Neural cell (in vitro differentiated cells): ENCODE data around the gene CNP. TPM values are rescaled to one million over a fixed set of nuclear protein-coding genes. Genes with fewer than 3 reads are reported as not detected.

ENCODE experiments used
- H2AFZ ChIP-seq: fragments of 200-600, 300-800 bp; sonication (generic), shearing (Covaris generic); 2 replicates; pipeline ENCODE4 v1.6.0; 2014; ENCODE audit warnings: low read depth, mild to moderate bottlenecking, antibody characterized with exemption, low read length, moderate library complexity
- H3F3A ChIP-seq: fragments of 200-600 bp; shearing (Covaris generic); 2 replicates; pipeline ENCODE4 v1.6.1; 2016; ENCODE audit warnings: mild to moderate bottlenecking, moderate library complexity, mixed read lengths, antibody characterized with exemption, low read length; ENCODE audit not compliant: insufficient read depth, poor library complexity, severe bottlenecking
- H3K27ac ChIP-seq: fragments of 200-600, 300-800 bp; sonication (generic), shearing (Covaris generic); 2 replicates; pipeline ENCODE4 v1.5.1; 2014; ENCODE audit warnings: mild to moderate bottlenecking, low read length, moderate library complexity
- H3K27me3 ChIP-seq: fragments of 300-800, 200-600 bp; sonication (generic), shearing (Covaris generic); 2 replicates; pipeline ENCODE4 v1.6.0; 2014; ENCODE audit warnings: mild to moderate bottlenecking, low read depth, low read length, moderate library complexity; ENCODE audit not compliant: insufficient read depth
- H3K36me3 ChIP-seq: fragments of 300-800, 200-600 bp; sonication (generic), shearing (Covaris generic); 2 replicates; pipeline ENCODE4 v1.5.1; 2014; ENCODE audit warnings: mild to moderate bottlenecking, antibody characterized with exemption, low read length, moderate library complexity; ENCODE audit not compliant: insufficient read depth
- H3K4me2 ChIP-seq: fragments of 300-800, 200-600 bp; sonication (generic), shearing (Covaris generic); 2 replicates; pipeline ENCODE4 v1.6.0; 2014; ENCODE audit warnings: mild to moderate bottlenecking, low read length
- H3K4me3 ChIP-seq: fragments of 300-800, 200-600 bp; sonication (generic), shearing (Covaris generic); 2 replicates; pipeline ENCODE4 v1.5.1; 2014; ENCODE audit warnings: mild to moderate bottlenecking, low read length, moderate library complexity
- H3K79me2 ChIP-seq: fragments of 200-600 bp; shearing (Covaris generic); replicated peaks from 2 replicates; pipeline ENCODE4 v1.6.0; 2014; ENCODE audit warnings: mild to moderate bottlenecking, low read length, moderate library complexity; ENCODE audit not compliant: insufficient read depth
- H3K9ac ChIP-seq: fragments of 300-800, 200-600 bp; sonication (generic), shearing (Covaris generic); 2 replicates; pipeline ENCODE4 v1.6.1; 2016; ENCODE audit warnings: mild to moderate bottlenecking, low read length, mixed read lengths
- H3K9me2 ChIP-seq: fragments of 200-600 bp; shearing (Covaris generic); 2 replicates; pipeline ENCODE4 v1.6.1; 2016; ENCODE audit warnings: mild to moderate bottlenecking, low read length, mixed read lengths; ENCODE audit not compliant: insufficient read depth
- H3K9me3 ChIP-seq: fragments of 200-600, 300-800 bp; sonication (generic), shearing (Covaris generic); 2 replicates; pipeline ENCODE4 v1.6.1; 2016; ENCODE audit warnings: mild to moderate bottlenecking, mixed run types, low read length, moderate library complexity, mixed read lengths
- H4K20me1 ChIP-seq: fragments of 200-600 bp; shearing (Covaris generic); 2 replicates; pipeline ENCODE4 v1.6.1; 2016; ENCODE audit warnings: mild to moderate bottlenecking, mixed run types; ENCODE audit not compliant: insufficient read depth
- CTCF ChIP-seq: fragments of 450-650 bp; IDR thresholded peaks from 2 replicates; pipeline ENCODE4 v1.5.1; 2014; ENCODE audit warnings: antibody characterized with exemption, mild to moderate bottlenecking, moderate library complexity; ENCODE audit not compliant: poor library complexity, severe bottlenecking
- EP300 ChIP-seq: fragments of 450-650 bp; conservative IDR thresholded peaks from 2 replicates; pipeline ENCODE4 v1.6.1; 2014; ENCODE audit warnings: antibody characterized with exemption, mild to moderate bottlenecking, moderate library complexity; ENCODE audit not compliant: poor library complexity, severe bottlenecking
- EZH2 ChIP-seq: fragments of 200-600, 300-800 bp; shearing (Covaris generic), sonication (generic); IDR thresholded peaks from 2 replicates; pipeline ENCODE4 v1.6.1; 2014; ENCODE audit warnings: antibody characterized with exemption, low read length, borderline replicate concordance, mild to moderate bottlenecking; ENCODE audit not compliant: insufficient read depth, poor library complexity, severe bottlenecking
- MXI1 ChIP-seq: fragments of 450-650 bp; conservative IDR thresholded peaks from 2 replicates; pipeline ENCODE4 v1.6.1; 2014; ENCODE audit warnings: antibody characterized with exemption, mild to moderate bottlenecking; ENCODE audit not compliant: poor library complexity, severe bottlenecking
- POLR2AphosphoS5 ChIP-seq: IDR thresholded peaks from 2 replicates; pipeline ENCODE4 v1.6.1; 2012
- RAD21 ChIP-seq: fragments of 450-650 bp; conservative IDR thresholded peaks from 2 replicates; pipeline ENCODE4 v1.6.1; 2014; ENCODE audit warnings: antibody characterized with exemption, mild to moderate bottlenecking, moderate library complexity
- SMC3 ChIP-seq: fragments of 450-650 bp; conservative IDR thresholded peaks from 2 replicates; pipeline ENCODE4 v1.6.1; 2014; ENCODE audit warnings: antibody characterized with exemption, mild to moderate bottlenecking, moderate library complexity; ENCODE audit not compliant: poor library complexity
- TAF1 ChIP-seq: IDR thresholded peaks from 2 replicates; pipeline ENCODE4 v1.6.1; 2012; ENCODE audit warnings: low read depth
- polyA plus RNA-seq: library from polyadenylated mRNA; depleted of rRNA; stranded (reverse); fragments of >200 nt; gene quantifications from 2 replicates; pipeline ENCODE4 v1.2.3, GENCODE V29; 2014
- TF ChIP-seq, protein P1 (sequence below): IDR thresholded peaks from 2 replicates; pipeline ENCODE4 v1.6.1; 2012; ENCODE audit warnings: borderline replicate concordance

Gene CNP
- polyA plus RNA-seq, 1 donor from 2014 or later: 27.7 TPM

- no peak overlapping the region for H2AFZ ChIP-seq
- H3K36me3 ChIP-seq: peaks cover 5% of the 10 kb centered on the region
- H3K27ac ChIP-seq: no peak overlapping the region
- H3K9me3 ChIP-seq: no peaks in the 10 kb centered on the region
- no peaks in the 10 kb centered on the region for H3F3A ChIP-seq
- H3K27me3 ChIP-seq: no peaks in the 10 kb centered on the region
- TF ChIP-seq EP300 (no peak), MXI1 (no peak)
- no peak overlapping the region for H3K4me3 ChIP-seq
- no peak overlapping the region for H3K4me2 ChIP-seq
- no peaks in the 10 kb centered on the region for H3K79me2 ChIP-seq
- no peaks in the 10 kb centered on the region for H3K9me2 ChIP-seq
- no peak overlapping the region for H3K9ac ChIP-seq
- H4K20me1 ChIP-seq: no peaks in the 10 kb centered on the region
Measured at GRCh38 chr17:41937970-41938954, 28.3 kb upstream of the CNP start.

DNA sequence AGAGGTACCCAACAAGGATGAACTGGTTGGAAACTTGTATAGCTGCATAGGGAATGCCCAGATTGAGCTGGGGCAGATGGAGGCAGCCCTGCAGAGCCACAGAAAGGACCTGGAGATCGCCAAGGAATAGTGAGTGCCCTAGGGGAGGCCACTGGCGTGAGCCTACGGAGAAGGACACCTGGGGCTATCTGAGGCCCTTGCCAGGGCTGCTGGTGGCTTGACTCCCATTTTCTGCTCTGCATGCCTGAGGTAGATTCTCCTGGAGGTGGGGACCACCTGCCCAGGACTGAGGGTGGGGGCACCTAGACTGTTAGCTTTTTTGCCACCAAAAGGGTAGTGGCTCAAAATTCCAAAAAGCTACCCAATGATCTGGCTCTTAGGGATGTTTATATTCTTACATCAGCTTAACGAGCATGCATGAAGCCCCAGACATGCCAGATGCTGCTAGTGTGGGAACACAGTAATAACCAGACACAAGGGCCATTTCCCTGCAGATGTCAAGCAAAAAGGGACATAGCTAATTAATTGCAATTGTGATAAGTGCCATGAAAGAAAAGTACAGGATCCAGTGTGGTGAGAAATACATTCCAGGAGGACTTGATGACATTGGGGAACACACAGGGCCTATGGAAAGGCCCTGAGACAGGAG lies 27.4 kb upstream of the CNP start:
- no peak for TF ChIP-seq RAD21
- TF ChIP-seq, protein P1, sequence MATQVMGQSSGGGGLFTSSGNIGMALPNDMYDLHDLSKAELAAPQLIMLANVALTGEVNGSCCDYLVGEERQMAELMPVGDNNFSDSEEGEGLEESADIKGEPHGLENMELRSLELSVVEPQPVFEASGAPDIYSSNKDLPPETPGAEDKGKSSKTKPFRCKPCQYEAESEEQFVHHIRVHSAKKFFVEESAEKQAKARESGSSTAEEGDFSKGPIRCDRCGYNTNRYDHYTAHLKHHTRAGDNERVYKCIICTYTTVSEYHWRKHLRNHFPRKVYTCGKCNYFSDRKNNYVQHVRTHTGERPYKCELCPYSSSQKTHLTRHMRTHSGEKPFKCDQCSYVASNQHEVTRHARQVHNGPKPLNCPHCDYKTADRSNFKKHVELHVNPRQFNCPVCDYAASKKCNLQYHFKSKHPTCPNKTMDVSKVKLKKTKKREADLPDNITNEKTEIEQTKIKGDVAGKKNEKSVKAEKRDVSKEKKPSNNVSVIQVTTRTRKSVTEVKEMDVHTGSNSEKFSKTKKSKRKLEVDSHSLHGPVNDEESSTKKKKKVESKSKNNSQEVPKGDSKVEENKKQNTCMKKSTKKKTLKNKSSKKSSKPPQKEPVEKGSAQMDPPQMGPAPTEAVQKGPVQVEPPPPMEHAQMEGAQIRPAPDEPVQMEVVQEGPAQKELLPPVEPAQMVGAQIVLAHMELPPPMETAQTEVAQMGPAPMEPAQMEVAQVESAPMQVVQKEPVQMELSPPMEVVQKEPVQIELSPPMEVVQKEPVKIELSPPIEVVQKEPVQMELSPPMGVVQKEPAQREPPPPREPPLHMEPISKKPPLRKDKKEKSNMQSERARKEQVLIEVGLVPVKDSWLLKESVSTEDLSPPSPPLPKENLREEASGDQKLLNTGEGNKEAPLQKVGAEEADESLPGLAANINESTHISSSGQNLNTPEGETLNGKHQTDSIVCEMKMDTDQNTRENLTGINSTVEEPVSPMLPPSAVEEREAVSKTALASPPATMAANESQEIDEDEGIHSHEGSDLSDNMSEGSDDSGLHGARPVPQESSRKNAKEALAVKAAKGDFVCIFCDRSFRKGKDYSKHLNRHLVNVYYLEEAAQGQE: no peak
- TF ChIP-seq POLR2AphosphoS5: no peak
- TF ChIP-seq MXI1: no peak
- no peak for TF ChIP-seq TAF1
- no peak for TF ChIP-seq EP300
- no peak for TF ChIP-seq EZH2
- no peak for TF ChIP-seq SMC3
- TF ChIP-seq CTCF: no peak
- Histone ChIP-seq H3K36me3 (peaks cover 5% of the 10 kb centered on the region), H3K9ac (no peak overlapping the region), H2AFZ (no peak overlapping the region), H3K9me3 (no peaks in the 10 kb centered on the region), H3K27me3 (no peaks in the 10 kb centered on the region), H3F3A (no peaks in the 10 kb centered on the region), H3K9me2 (no peaks in the 10 kb centered on the region), H3K4me3 (no peak overlapping the region), H3K79me2 (no peaks in the 10 kb centered on the region), H4K20me1 (no peaks in the 10 kb centered on the region), H3K27ac (no peak overlapping the region), H3K4me2 (no peak overlapping the region)
